Endodermal cell (in vitro differentiated cells): ENCODE measurements around the gene RPEL1. TPM values are rescaled to one million over a fixed set of nuclear protein-coding genes. Genes with fewer than 3 reads are reported as not detected.

Experiments used
- DNase-seq: peaks from one replicate; pipeline ENCODE4 v3.0.0-alpha.2; 2017
- H3K27ac ChIP-seq: 2 replicates; pipeline ENCODE4 v1.5.1; 2013; ENCODE audit warnings: mild to moderate bottlenecking, low read depth, low read length, moderate library complexity
- H3K27me3 ChIP-seq: 2 replicates; pipeline ENCODE4 v1.6.1; 2013; ENCODE audit warnings: mild to moderate bottlenecking, low read length, moderate library complexity; ENCODE audit not compliant: insufficient read depth, control insufficient read depth, poor library complexity, severe bottlenecking
- H3K36me3 ChIP-seq: 2 replicates; pipeline ENCODE4 v1.7.0; 2013; ENCODE audit warnings: mild to moderate bottlenecking, low read length, moderate library complexity; ENCODE audit not compliant: control insufficient read depth, insufficient read depth
- H3K4me1 ChIP-seq: one replicate; pipeline ENCODE4 v1.7.0; 2013; ENCODE audit warnings: low read length; ENCODE audit not compliant: control insufficient read depth, insufficient read depth
- H3K4me3 ChIP-seq: 2 replicates; pipeline ENCODE4 v1.5.1; 2013; ENCODE audit warnings: mild to moderate bottlenecking, low read length, moderate library complexity
- H3K9ac ChIP-seq: 2 replicates; pipeline ENCODE4 v1.6.1; 2013; ENCODE audit warnings: mild to moderate bottlenecking, low read length, moderate library complexity; ENCODE audit not compliant: poor library complexity, severe bottlenecking; ENCODE audit errors: extremely low read depth
- H3K9me3 ChIP-seq: 2 replicates; pipeline ENCODE4 v1.6.1; 2013; ENCODE audit warnings: mild to moderate bottlenecking, low read length, moderate library complexity; ENCODE audit not compliant: control insufficient read depth
- H3K27ac Mint-ChIP-seq: 2 replicates; pipeline ENCODE4 v1.8.0; 2020; ENCODE audit warnings: mixed read lengths
- H3K27me3 Mint-ChIP-seq: 2 replicates; pipeline ENCODE4 v1.8.0; 2021; ENCODE audit warnings: mild to moderate bottlenecking, mixed read lengths; ENCODE audit not compliant: insufficient read depth
- H3K36me3 Mint-ChIP-seq: 2 replicates; pipeline ENCODE4 v1.8.0; 2020; ENCODE audit warnings: low read depth, mixed read lengths
- H3K4me1 Mint-ChIP-seq: 2 replicates; pipeline ENCODE4 v1.8.0; 2020; ENCODE audit warnings: mixed read lengths
- H3K4me3 Mint-ChIP-seq: 2 replicates; pipeline ENCODE4 v1.8.0; 2020; ENCODE audit warnings: mild to moderate bottlenecking, moderate library complexity, mixed read lengths
- H3K9me3 Mint-ChIP-seq: 2 replicates; pipeline ENCODE4 v1.8.0; 2020; ENCODE audit warnings: mild to moderate bottlenecking, mixed read lengths
- CTCF ChIP-seq: fragments of 200-600 bp; sonication (generic); conservative IDR thresholded peaks from 2 replicates; pipeline ENCODE4 v1.5.0; 2021; ENCODE audit warnings: antibody characterized with exemption, mild to moderate bottlenecking
- WGBS, 2 experiments: methylation state at CpG; one replicate each; pipeline versions ENCODE4 v1.1.5 to v1.1.7; 2013; ENCODE audit warnings: missing lambda C conversion rate in 2 of 2, mixed read lengths in 1 of 2; ENCODE audit not compliant: insufficient coverage in 1 of 2, insufficient read length in 1 of 2; 5-methylcytosine and 5-hydroxymethylcytosine counted together
- total RNA-seq, 2 donors: library from RNA; stranded (reverse); fragmentation: NEBNext Ultra II Directional in 1 of 2; extraction: Animal tissue kit (Norgen Biotek cat#: 25700) in 1 of 2; gene quantifications; 2 replicates in 1 of 2; 3 replicates in 1 of 2; pipeline ENCODE4 v1.2.1, GENCODE V29; 2021

RPEL1 gene
- total RNA-seq, 2 donors from 2014 or later: not detected

DNA sequence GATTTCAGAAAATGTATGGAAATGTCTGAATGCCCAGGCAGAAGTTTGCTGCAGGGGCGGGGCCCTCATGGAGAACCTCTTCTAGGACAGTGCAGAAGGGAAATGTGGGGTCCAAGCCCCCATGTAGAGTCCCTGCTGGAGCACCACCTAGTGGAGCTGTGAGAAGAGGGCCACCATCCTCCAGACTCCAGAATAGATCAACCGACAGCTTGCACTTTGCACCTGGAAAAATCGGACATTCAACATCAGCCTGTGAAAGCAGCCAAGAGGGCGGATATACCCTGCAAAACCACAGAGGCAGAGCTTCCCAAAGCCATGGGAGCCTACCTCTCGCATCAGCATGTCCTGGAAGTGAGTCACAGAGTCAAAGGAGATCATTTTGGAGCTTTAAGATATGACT lies 14.3 kb downstream of the RPEL1 start:
- H3K4me1 ChIP-seq: no peaks in the 10 kb centered on the region
- H3K9ac ChIP-seq: no peak overlapping the region
- DNase-seq: no peak
- Mint-ChIP-seq H3K27me3 (peaks cover 5% of the 10 kb centered on the region), H3K4me1 (peaks cover 7% of the 10 kb centered on the region), H3K36me3 (no peaks in the 10 kb centered on the region), H3K9me3 (peaks cover 33% of the 10 kb centered on the region), H3K4me3 (no peak overlapping the region), H3K27ac (no peak overlapping the region)
- 82 to 89% methylated on average over 5 of the region's 5 CpGs for WGBS, 2 experiments
- peaks cover 4% of the 10 kb centered on the region for H3K27me3 ChIP-seq
- TF ChIP-seq CTCF: no peak
- H3K27ac ChIP-seq: no peak overlapping the region
- H3K36me3 ChIP-seq: no peaks in the 10 kb centered on the region
- no peak overlapping the region for H3K4me3 ChIP-seq
- H3K9me3 ChIP-seq: peaks cover 8% of the 10 kb centered on the region

GRCh38 chr10:103262229-103262628 lies 16.5 kb downstream of the RPEL1 start:
- H3K36me3 ChIP-seq: no peaks in the 10 kb centered on the region
- H3K9me3 ChIP-seq: peaks cover 8% of the 10 kb centered on the region
- Mint-ChIP-seq H3K9me3 (peaks cover 33% of the 10 kb centered on the region), H3K27me3 (peaks cover 8% of the 10 kb centered on the region), H3K4me1 (no peaks in the 10 kb centered on the region), H3K36me3 (no peaks in the 10 kb centered on the region), H3K4me3 (no peak overlapping the region), H3K27ac (no peak overlapping the region)
- DNase-seq: no peak
- no peaks in the 10 kb centered on the region for H3K4me1 ChIP-seq
- H3K4me3 ChIP-seq: no peak overlapping the region
- 80% methylated on average over 2 to 3 of the region's 3 CpGs for WGBS, 2 experiments
- H3K9ac ChIP-seq: no peak overlapping the region
- peaks cover 4% of the 10 kb centered on the region for H3K27me3 ChIP-seq
- no peak overlapping the region for H3K27ac ChIP-seq
- TF ChIP-seq CTCF: no peak

DNA sequence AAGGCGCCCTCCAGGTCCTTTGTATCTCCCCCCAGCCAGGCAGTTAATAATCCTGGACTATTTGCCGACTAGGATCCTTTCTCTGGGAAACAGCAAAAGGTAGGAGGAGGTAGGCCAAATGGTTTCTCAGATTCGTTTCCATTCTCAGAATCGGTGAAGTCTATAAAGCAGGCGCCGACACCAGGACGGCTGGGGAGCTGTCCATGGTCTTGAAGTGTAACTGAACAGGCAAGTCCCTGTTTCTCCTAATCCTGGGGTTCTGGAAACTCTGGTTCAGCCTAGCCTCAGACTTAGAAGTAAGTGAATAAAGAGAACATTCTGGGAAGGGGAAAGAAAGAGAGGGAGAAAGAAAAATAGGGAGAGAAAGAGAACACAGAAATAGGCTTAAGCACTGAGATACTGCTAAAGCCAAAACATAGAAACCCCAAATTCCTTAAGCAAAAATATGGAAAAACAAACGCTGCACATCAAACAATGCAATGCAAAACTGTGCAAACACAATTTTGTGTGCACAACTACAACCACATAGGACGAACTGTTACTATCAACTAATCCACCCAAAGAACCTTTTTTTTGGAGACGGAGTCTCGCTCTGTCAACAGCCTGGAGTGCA lies 20.1 kb downstream of the RPEL1 start:
- WGBS, 2 experiments: 39 to 42% methylated on average over 7 to 11 of the region's 11 CpGs
- no peak overlapping the region for H3K27ac ChIP-seq
- Mint-ChIP-seq H3K9me3 (peaks cover 7% of the 10 kb centered on the region), H3K27ac (no peak overlapping the region), H3K4me1 (no peaks in the 10 kb centered on the region), H3K27me3 (peaks cover 13% of the 10 kb centered on the region), H3K4me3 (no peak overlapping the region), H3K36me3 (no peaks in the 10 kb centered on the region)
- H3K4me1 ChIP-seq: no peaks in the 10 kb centered on the region
- no peaks in the 10 kb centered on the region for H3K9me3 ChIP-seq
- H3K9ac ChIP-seq: no peak overlapping the region
- no peaks in the 10 kb centered on the region for H3K36me3 ChIP-seq
- TF ChIP-seq CTCF: no peak
- H3K4me3 ChIP-seq: no peak overlapping the region
- peaks cover 13% of the 10 kb centered on the region for H3K27me3 ChIP-seq
- DNase-seq: peak; percentile 93
